GM21360 (cell line): ENCODE measurements around the gene DCDC2C.

Experiments used
- ATAC-seq: cut with Tn5 transposase; IDR thresholded peaks from one replicate; pipeline ENCODE4 v1.9.1; 2021; ENCODE audit warnings: mild to moderate bottlenecking, moderate library complexity; ENCODE audit not compliant: unreplicated experiment

The DCDC2C gene

DNA sequence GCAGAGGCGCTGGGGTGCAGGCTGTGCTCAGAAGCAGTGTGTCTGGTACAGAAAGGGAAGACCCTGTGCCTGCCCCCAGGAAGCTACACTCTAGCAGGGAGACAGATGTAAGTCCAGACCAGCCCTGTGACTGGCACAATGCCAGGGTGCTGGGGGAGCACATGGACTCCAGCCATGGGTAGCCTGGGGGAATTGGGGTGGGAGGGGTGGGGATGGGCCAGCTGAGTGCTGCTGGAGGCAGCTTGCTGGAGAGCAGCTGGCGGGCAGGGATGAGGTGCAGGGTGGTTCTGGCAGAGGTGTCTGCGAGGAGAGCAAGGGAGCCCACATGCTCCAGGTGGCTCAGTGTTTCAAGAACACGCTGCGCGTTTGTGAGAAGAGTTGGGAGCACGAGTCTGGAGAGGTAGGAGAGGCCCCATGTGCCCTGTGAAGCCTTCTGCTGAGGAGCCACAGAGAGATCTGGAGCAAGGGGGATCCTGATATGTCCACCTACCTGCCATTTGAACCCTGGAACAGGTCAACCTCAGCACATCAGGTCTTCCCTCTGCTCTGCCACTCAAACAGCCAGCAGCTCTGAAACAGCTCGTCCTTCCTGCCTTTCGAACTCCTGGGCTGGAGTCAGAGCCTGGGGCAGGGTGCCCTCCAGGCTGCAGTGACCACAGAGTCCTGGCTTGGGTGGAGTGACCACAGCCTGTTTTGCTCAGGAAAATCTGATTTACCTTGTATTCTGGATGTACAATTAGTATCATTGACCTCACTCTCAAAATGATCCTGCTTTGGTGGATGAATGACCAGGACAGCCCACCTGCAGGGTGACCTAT lies 30.3 kb upstream of the DCDC2C start:
- ATAC-seq, result no peak

DNA sequence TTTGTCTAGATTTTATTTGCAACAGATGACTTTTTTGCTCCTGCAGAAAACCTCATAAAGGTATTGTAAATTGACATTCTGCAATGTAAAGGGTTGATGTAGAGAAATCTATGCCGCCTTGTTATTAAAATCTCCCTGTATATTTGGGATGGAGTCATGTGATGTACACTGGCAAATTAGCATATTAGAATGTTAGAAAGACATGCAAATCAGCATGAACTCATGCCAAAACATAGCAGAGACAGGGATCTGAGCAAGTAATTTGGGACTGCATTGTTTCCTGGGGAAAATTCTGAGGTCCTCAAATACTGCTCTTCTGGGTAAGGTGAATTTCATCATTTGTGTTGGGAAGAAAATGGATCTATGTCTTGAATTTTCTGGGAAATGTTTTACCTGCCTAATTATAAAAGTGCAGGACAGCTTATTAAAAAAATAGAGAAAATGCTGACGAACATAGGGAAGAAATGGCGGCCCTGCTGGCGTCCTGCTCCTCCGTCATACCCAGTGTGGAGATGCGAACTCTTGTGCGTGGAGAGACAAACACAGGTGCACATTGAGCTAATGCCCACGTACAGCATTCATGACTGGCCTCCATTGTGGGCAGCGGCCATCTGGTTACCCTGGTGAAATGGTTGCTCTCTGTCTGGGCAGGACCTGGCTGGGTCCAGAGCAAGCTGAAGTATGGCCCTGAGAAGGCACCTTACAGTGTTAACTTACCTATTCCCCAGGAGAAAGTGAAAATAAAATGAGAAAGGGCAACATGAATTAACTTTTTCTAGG lies 29.1 kb upstream of the DCDC2C start:
- ATAC-seq, result no peak

DNA sequence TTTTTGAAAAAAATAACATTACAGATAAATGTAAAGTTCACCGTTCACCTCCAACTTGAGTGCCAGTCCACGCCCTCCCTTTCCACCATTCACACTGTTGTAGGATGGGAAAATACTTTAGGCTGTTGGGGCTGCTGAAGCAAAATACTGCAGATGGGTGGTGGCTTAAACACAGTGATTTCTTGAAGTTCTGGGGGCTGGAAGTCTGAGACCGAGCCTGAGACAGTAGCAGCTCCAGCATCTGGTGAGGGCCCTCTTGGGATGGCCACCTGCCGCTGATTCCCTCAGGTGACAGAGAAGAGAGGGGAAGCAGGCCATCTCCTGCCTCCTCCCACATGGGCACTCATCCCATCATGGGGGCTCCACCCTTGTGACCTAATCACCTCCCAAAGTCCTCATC lies 27.7 kb upstream of the DCDC2C start:
- ATAC-seq, result no peak

GRCh38 chr2:3677436-3677835 lies 25.9 kb upstream of the DCDC2C start:
- no peak for ATAC-seq

- ATAC-seq, result no peak
Observed at GRCh38 chr2:3678212-3678611, 25.2 kb upstream of the DCDC2C start.

DNA sequence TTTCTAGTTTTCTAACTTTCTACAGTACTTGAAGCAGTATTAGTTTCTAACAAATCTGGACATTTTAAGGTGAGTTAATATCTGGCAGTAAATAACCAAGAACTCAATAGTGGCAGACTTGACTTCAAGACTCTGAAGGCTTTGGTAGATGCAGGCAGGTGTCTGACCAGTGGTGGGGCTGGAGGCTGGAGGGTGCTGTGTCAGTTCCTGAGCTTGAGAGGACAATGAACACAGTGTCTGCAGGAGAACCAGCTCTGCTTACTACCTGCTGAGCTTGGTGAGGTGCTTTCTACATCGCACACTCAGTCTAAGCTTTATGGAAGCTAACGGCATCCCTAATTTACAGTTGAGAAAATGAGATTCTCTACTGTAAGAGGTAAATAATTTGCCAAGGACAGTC lies 24.2 kb upstream of the DCDC2C start:
- no peak for ATAC-seq

DNA sequence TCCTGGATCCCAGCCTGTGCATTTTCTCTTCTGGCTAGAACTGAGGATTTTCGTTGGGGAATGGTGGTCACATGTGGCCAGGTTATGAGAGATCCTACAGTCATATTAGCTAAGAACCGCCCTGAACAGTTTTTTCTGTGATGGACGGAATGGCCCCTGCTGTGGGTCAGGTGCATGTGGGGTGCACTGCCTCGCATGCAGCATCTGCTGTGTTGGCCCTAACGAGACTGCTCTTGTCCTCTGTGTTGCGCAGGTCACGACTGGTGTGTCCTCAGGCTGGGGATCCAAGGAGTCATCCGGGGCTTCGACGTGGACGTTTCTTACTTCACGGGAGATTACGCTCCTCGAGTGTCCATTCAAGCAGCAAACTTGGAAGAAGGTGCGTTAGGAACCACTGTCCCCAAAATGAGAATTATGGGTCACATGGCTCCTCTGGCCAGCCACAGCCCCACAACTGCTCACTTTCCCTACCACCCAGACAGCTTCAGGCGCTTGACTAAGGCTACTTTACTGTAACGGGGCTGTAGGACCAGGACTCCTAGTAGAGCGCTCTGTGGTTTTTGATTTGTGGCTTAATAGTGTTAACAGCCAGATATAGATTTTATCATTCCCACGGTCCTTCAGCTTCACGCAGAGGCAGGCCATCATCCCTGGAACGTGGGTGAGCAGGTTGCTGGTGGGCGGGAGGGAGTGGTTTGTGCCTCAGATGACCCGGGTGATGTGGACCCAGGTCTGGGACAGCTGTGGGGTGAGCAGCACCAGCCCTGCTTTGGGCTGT lies 23.6 kb upstream of the DCDC2C start:
- no peak for ATAC-seq

DNA sequence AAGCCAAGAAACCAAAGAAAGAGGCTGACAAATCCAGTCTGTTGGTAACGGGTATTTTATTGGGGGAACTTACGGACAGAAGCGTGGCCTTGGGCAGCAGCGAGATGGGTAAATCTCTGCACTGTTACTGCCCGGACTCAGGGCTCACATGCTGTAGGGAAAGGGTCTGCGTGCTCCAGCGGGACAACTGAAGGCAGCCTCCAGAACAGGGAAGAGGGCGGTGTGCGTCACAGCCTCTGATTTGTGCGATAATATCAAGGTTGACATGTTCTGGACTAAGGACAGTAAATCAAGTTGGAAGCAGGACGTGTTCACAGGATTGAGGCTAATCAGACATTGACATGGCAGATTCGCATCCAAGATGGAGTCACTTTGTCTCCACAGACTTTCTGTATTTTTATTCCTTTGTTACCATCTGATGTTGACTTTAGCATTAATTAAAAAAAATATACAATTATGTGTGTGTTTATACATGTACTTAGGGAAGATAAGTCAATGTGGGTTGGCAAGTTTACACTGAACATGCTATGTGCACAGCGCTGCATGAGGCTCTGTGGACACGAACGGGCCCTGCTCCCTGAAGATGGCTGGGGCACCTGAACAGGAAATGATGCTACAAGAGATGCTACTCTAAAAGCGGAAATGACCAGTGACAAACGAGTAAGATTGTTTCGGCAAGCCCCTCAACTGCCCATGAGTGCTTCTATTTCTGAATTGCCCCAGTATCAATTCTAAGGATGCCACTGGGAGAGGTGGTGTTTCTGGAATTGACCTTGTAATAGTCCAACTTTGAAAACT lies 22.6 kb upstream of the DCDC2C start:
- no peak for ATAC-seq

- ATAC-seq, result no peak
Observed at GRCh38 chr2:3681625-3682024, 21.8 kb upstream of the DCDC2C start.

GRCh38 chr2:3682811-3683210 lies 20.6 kb upstream of the DCDC2C start:
- ATAC-seq, result no peak

- no peak for ATAC-seq
Observed at GRCh38 chr2:3683748-3684454, 19.5 kb upstream of the DCDC2C start.

DNA sequence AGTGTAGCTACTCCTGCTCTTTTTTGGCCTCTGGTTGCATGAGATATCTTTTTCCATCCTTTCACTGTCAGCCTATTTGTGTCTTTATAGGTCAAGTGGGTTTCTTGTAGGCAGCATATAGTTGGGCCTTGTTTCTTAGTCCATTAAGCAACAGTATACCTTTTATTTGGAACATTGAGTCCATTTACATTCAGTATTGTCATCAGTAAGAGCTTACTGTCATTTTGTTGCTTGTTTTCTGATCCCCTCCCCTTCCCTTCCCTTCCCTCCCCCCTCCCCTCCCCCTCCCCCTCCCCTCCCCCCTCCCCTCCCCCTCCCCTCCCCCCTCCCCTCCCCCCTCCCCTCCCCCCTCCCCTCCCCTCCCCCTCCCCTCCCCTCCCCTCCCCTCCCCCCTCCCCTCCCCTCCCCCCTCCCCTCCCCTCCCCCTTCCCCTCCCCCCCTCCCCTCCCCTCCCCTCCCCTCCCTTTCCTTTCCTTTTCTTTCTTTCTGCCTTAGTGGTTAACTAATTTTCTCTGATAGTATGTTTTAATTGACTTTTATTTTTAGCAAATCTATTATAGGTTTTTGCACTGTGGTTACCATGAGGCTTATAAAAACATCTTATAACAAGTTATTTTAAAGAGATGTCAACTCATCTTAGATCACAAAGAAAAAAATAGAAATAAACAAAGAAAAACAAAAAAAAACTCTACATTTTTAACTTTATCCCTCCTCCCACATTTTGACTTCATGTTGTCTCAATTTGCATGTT lies 13.2 kb upstream of the DCDC2C start:
- no peak for ATAC-seq

GRCh38 chr2:3692375-3692774 lies 11.0 kb upstream of the DCDC2C start:
- ATAC-seq, result no peak

GRCh38 chr2:3696545-3696944 lies 6.8 kb upstream of the DCDC2C start:
- ATAC-seq, result no peak

DNA sequence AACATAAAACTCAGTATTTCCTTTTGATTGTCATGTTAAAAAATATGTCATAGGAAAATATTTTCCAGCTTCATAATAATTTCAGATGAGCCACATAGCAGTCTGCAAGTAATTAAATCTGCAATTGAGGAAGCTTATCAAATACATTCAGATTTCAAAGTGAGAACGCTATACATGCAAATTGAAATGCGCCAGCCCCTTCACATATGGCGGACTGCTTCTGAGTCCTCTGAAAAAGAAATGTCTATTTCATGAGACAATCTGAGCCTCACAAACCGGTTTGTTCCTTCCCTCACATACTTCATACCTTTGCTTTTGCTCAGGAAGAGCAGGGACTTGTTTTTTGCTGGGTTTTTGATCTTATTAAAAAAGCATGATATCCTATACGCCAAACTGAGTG lies 2.3 kb upstream of the DCDC2C start:
- ATAC-seq, result no peak

GRCh38 chr2:3703757-3704355 lies 481 bp downstream of the DCDC2C start:
- no peak for ATAC-seq

- no peak for ATAC-seq
Observed at GRCh38 chr2:3704692-3705091, 1.3 kb downstream of the DCDC2C start.

DNA sequence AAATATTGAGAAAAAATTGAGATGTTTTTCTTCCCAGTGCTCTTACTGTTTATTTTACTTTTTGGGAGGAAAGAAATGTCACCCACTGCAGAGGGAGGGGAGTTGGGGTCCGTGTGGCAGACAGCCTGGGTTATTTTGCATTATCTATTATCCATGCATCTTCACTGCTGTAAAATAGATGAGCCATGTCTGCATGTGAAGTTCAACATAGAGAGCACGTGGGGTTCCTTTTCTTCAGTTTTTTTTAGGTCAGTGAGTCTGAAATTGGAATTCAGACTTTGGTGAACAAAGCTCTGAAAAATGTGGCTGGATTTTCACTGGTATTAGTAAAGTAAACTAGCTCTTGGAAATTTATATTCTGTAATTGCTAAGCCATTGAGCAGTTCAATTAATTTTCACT lies 2.4 kb downstream of the DCDC2C start:
- no peak for ATAC-seq

DNA sequence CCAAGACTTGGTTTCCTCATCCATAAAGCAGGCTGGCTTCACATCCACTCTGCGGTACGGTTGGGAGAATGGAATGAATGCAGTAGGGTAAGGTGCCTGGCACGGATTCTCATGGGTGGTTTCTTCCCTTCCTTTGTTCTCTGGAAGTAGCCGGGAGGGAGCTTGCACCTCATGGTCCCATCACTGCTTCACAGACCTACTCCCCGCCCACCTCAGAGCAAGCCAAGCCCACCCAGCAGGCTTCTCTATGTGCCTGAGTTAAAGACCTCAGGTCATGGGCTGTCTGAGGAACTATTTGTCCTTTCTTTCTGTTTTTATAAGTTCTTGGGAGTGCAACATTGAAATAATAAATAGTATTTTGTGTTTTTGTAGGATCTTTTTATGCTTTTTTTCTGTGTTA lies 3.5 kb downstream of the DCDC2C start:
- no peak for ATAC-seq
